Fibroblast of lung (primary cell): Measurements from ENCODE around the gene PLA2G4C. TPM values are rescaled to one million over a fixed set of nuclear protein-coding genes. Genes with fewer than 3 reads are reported as not detected.

Experiments
- DNase-seq, 2 donors: peaks; one replicate each; pipeline versions ENCODE4 v3.0.0 to v3.0.0-alpha.2; 2010; ENCODE audit warnings: low read depth in 2 of 2
- H2AFZ ChIP-seq: 2 replicates; pipeline ENCODE4 v1.5.1; 2012; ENCODE audit warnings: low read length, control low read depth, inconsistent platforms
- H3K27ac ChIP-seq: 2 replicates; pipeline ENCODE4 v1.5.1; 2011; ENCODE audit warnings: low read length, control low read depth; ENCODE audit not compliant: insufficient read depth
- H3K27me3 ChIP-seq: 2 replicates; pipeline ENCODE4 v1.5.1; 2011; ENCODE audit warnings: mild to moderate bottlenecking, low read length; ENCODE audit not compliant: control insufficient read depth, insufficient read depth
- H3K36me3 ChIP-seq: 2 replicates; pipeline ENCODE4 v1.5.1; 2011; ENCODE audit warnings: low read length; ENCODE audit not compliant: control insufficient read depth, insufficient read depth
- H3K4me1 ChIP-seq: 2 replicates; pipeline ENCODE4 v1.5.1; 2011; ENCODE audit warnings: low read length; ENCODE audit not compliant: control insufficient read depth, insufficient read depth; ENCODE audit errors: extremely low read depth
- H3K4me2 ChIP-seq: 2 replicates; pipeline ENCODE4 v1.5.1; 2011; ENCODE audit warnings: low read length, control low read depth; ENCODE audit not compliant: insufficient read depth; ENCODE audit errors: extremely low read depth
- H3K4me3 ChIP-seq, 4 experiments: fragments of 200-600 bp in 1 of 4; sonication (generic) in 1 of 4; replicated peaks in 1 of 4; 2 replicates each; pipeline ENCODE4 v1.5.1; 2011 to 2016; ENCODE audit warnings: low read length in 4 of 4, low read depth in 3 of 4, mild to moderate bottlenecking in 3 of 4, control low read depth in 2 of 4, inconsistent platforms in 1 of 4, mixed read lengths in 1 of 4; ENCODE audit not compliant: insufficient read depth in 1 of 4; ENCODE audit errors: control extremely low read depth in 1 of 4
- H3K79me2 ChIP-seq: 2 replicates; pipeline ENCODE4 v1.5.1; 2012; ENCODE audit warnings: mild to moderate bottlenecking, low read length, inconsistent platforms; ENCODE audit not compliant: control insufficient read depth, insufficient read depth
- H3K9ac ChIP-seq: 2 replicates; pipeline ENCODE4 v1.5.1; 2011; ENCODE audit warnings: mild to moderate bottlenecking, low read length, control low read depth; ENCODE audit not compliant: insufficient read depth
- H3K9me3 ChIP-seq: 2 replicates; pipeline ENCODE4 v1.5.1; 2012; ENCODE audit warnings: low read depth, low read length; ENCODE audit not compliant: control insufficient read depth, insufficient read depth
- H4K20me1 ChIP-seq: 2 replicates; pipeline ENCODE4 v1.5.1; 2011; ENCODE audit warnings: low read length; ENCODE audit not compliant: control insufficient read depth, insufficient read depth; ENCODE audit errors: extremely low read depth
- CTCF ChIP-seq, 2 donors: IDR thresholded peaks in 1 of 2; conservative IDR thresholded peaks in 1 of 2; 1 replicate in 1 of 2; 2 replicates in 1 of 2; pipeline ENCODE4 v1.5.1; 2011 to 2012; ENCODE audit warnings: low read length in 2 of 2, control low read depth in 1 of 2, inconsistent platforms in 1 of 2, low read depth in 1 of 2, mild to moderate bottlenecking in 1 of 2
- EZH2 ChIP-seq: IDR thresholded peaks from 2 replicates; pipeline ENCODE4 v1.5.1; 2012; ENCODE audit warnings: low read length, control low read depth, mild to moderate bottlenecking; ENCODE audit errors: missing control alignments
- polyA plus RNA-seq, 2 donors: library from polyadenylated mRNA; depleted of rRNA in 1 of 2; stranded (reverse) in 1 of 2; unstranded in 1 of 2; fragments of >200 nt; gene quantifications; 2 replicates each; pipeline ENCODE4 v1.2.1, GENCODE V29; 2011 to 2012; ENCODE audit warnings: missing spikeins in 1 of 2
- total RNA-seq: library from RNA; depleted of rRNA; stranded (reverse); fragments of >200 nt; gene quantifications from 2 replicates; pipeline ENCODE4 v1.2.1, GENCODE V29; 2014

The PLA2G4C gene
- total and polyA plus RNA-seq, 2 donors (not counting 1 experiment from before 2014, with no cell fraction given): 4.6 to 31.9 TPM

DNA sequence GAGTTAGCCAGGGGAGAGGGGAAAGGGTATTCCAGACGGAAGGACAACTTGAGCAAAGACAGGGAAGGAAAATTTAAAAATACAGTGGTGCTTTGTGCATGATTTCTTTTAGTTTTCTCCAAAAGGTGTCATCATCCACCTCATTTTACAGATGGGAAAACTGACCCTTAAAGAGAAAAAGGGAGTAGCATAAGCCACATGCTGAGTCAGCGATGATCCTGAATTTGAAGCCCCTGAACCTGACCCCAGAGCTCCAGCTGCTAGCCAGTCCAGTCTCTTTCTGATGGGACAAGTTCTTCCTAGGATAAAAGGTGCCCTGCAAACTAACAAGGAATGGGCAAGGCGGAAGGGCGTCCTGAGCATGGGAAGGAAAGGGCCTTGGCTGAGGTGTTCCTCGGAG, 77.0 kb downstream of the PLA2G4C start:
- Histone ChIP-seq H2AFZ (no peak overlapping the region), H3K9me3 (no peaks in the 10 kb centered on the region), H3K4me3 (no peak overlapping the region), H3K9ac (no peak overlapping the region), H3K27ac (no peak overlapping the region), H3K79me2 (no peaks in the 10 kb centered on the region), H3K36me3 (no peaks in the 10 kb centered on the region), H3K4me2 (no peak overlapping the region), H3K4me1 (no peaks in the 10 kb centered on the region), H3K27me3 (no peaks in the 10 kb centered on the region), H4K20me1 (no peaks in the 10 kb centered on the region)
- DNase-seq: no peak
- TF ChIP-seq EZH2 (no peak), CTCF (conservative IDR thresholded peaks at IDR 0.05 in 1 of 2, IDR thresholded peaks at IDR 0.05 in 1 of 2; ENCODE audit: low read depth in 1 of 2, low read length in 2 of 2) (no peak)

GRCh38 chr19:48030073-48030472, 80.5 kb downstream of the PLA2G4C start:
- H3K4me3 ChIP-seq: no peak overlapping the region
- no peak overlapping the region for H3K27ac ChIP-seq
- H3K36me3 ChIP-seq: no peaks in the 10 kb centered on the region
- H3K9ac ChIP-seq: no peak overlapping the region
- DNase-seq: no peak
- H2AFZ ChIP-seq: no peak overlapping the region
- no peaks in the 10 kb centered on the region for H3K4me1 ChIP-seq
- H3K79me2 ChIP-seq: no peaks in the 10 kb centered on the region
- TF ChIP-seq CTCF (conservative IDR thresholded peaks at IDR 0.05 in 1 of 2, IDR thresholded peaks at IDR 0.05 in 1 of 2; ENCODE audit: low read depth in 1 of 2, low read length in 2 of 2) (no peak), EZH2 (no peak)
- H4K20me1 ChIP-seq: no peaks in the 10 kb centered on the region
- no peak overlapping the region for H3K4me2 ChIP-seq
- no peaks in the 10 kb centered on the region for H3K9me3 ChIP-seq
- H3K27me3 ChIP-seq: no peaks in the 10 kb centered on the region

- no peak overlapping the region for H3K4me3 ChIP-seq
- no peaks in the 10 kb centered on the region for H3K9me3 ChIP-seq
- H3K27ac ChIP-seq: no peak overlapping the region
- no peak for TF ChIP-seq EZH2
- TF ChIP-seq CTCF (conservative IDR thresholded peaks at IDR 0.05 in 1 of 2, IDR thresholded peaks at IDR 0.05 in 1 of 2; ENCODE audit: low read depth in 1 of 2, low read length in 2 of 2): no peak
- no peaks in the 10 kb centered on the region for H3K79me2 ChIP-seq
- no peaks in the 10 kb centered on the region for H3K4me1 ChIP-seq
- H4K20me1 ChIP-seq: no peaks in the 10 kb centered on the region
- H3K4me2 ChIP-seq: no peak overlapping the region
- no peaks in the 10 kb centered on the region for H3K27me3 ChIP-seq
- H3K36me3 ChIP-seq: no peaks in the 10 kb centered on the region
- H2AFZ ChIP-seq: no peak overlapping the region
- no peak for DNase-seq
- H3K9ac ChIP-seq: no peak overlapping the region
These were observed 81.2 kb downstream of the PLA2G4C start for GRCh38 chr19:48029431-48029830.
